ENCODE measurements around the gene KCTD3.

- TF ChIP-seq POLR2AphosphoS5 (IDR thresholded peaks at IDR 0.05; ENCODE audit: borderline replicate concordance, low read depth, low read length), result no peak
- TF ChIP-seq EZH2 (IDR thresholded peaks at IDR 0.05), result no peak
- TF ChIP-seq FOXP2 (optimal IDR thresholded peaks at IDR 0.05; ENCODE audit: control extremely low read depth, extremely low read length, insufficient read depth), result no peak
Measured at GRCh38 chr1:215557504-215557903, 9.6 kb upstream of the KCTD3 start.

All from SK-N-MC (cell line).